Measurements from ENCODE around the gene GJA8.
"Not testable (repeated sequence)": the region's sequence is repeated elsewhere in the genome, so short reads cannot be mapped to it uniquely, and the experiment has no call there.

Gene GJA8

DNA sequence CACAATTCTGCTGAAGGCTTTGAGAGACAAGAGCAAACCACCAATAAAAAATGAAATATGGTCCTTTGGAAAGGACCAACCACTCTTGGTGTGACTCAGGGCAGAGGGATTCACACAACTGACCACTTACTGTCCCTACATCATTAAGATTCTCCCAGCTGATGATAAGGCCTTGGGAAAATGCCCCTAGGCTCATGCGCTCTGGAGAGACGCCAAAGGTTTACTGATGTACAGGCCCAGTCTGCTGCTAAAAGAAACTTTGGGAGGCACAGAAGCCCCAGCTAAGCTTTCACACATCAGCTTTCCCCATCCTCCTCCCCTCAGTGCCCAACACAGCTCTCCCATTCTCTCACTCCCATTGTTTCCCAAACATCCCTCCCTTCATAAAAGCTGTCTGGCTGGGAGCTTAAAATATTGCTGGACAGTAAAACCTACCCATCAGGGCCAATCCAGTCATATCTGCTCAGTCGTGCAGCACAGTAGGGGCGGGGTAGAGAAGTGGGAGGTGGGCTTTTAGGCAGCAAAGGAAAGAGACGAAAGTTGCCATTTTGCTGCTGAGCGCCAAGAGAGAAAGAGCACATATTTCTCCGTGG lies at the start of gene GJA8:
Gene GJA8 (plus strand): TSS at position 543 of the 593 bp plus-strand sequence. CDS start 5,161 bp downstream, outside the sequence.
- FAIRE-seq (no peak), DNase-seq (ENCODE audit: low spot score) (no peak)

DNA sequence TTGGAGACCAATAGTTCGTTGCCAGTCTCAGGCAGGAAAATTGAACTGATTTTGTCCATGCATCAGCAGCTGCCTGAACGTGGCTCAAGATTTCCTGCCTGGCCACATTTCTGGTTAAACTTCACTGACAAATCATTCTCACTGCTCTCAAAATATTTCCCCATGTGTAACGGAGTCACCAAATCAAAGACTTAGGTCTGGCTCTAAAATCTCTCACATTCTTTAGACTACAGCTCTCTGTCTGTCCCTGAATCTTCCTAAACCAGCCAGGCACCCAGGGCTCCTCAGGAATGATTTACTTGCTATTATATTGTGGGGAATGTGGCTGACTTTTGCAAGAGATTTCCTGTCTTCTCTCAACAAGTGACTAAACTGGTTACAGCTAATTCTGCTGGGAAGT lies 49.2 kb upstream of the GJA8 start:
- FAIRE-seq: no peak
- DNase-seq (ENCODE audit: low spot score): peak; percentile 10

DNA sequence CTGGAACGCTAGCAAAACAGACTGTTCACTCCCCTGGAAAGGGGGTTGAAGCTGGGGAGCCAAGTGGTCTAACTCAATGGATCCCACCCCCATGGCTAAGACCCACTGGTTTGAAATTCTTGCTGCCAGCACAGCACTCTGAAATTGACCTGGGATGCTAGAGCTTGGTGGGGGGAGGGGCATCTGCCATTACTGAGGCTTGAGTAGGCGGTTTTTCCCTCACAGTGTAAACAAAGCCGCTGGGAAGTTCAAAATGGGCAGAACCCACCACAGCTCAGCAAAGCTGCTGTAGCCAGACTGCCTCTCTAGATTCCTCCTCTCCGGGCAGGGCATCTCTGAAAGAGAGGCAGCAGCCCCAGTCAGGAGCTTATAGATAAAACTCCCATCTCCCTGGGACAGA lies 47.6 kb upstream of the GJA8 start:
- not testable (repeated sequence) for DNase-seq (ENCODE audit: low spot score); FAIRE-seq

DNA sequence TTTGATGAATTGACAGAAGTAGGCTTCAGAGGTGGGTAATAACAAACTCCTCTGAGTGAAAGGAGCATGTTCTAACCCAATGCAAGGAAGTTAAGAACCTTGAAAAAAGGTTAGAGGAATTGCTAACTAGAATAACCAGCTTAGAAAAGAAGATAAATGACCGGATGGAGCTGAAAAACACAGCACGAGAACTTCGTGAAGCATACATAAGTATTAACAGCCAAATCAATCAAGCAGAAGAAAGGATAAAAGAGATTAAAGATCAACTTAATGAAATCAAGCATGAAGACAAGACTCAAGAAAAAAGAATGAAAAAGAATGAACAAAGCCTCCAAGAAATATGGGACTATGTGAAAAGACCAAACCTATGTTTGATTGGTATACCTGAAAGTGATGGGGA lies 46.6 kb upstream of the GJA8 start:
- not testable (repeated sequence) for FAIRE-seq; DNase-seq (ENCODE audit: low spot score)

DNA sequence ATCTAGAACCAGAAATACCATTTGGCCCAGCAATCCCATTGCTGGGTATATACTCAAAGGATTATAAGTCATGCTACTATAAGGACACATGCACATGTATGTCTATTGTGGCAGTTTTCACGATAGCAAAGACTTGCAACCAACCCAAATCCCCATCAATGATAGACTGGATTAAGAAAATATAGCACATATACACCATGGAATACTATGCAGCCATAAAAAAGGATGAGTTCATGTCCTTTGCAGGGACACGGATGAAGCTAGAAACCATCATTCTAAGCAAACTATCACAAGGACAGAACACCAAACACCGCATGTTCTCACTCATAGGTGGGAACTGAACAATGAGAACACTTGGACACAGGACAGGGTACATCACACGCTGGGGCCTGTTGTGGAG lies 35.4 kb upstream of the GJA8 start:
- not testable (repeated sequence) for DNase-seq (ENCODE audit: low spot score); FAIRE-seq

DNA sequence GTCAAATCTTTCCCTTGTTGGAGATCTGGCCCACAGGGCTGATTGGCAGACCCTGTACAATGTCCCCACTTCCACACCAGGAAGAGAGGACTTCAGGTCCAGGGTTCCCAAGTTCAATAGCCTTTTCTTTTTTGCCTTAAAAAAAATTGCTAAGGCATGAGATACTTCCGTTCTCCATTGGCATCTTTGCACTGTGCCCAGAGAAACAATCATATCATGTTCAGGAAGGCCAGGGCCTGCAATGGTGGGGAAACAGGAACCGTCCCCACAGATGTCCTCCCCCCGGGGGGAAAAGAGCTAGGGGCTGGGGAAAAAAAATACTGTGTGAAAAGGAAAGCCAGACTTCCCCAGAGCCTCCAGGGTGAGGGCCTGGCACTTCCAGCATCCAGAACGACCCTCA lies 24.6 kb upstream of the GJA8 start:
- DNase-seq (ENCODE audit: low spot score) (no peak), FAIRE-seq (no peak)

DNA sequence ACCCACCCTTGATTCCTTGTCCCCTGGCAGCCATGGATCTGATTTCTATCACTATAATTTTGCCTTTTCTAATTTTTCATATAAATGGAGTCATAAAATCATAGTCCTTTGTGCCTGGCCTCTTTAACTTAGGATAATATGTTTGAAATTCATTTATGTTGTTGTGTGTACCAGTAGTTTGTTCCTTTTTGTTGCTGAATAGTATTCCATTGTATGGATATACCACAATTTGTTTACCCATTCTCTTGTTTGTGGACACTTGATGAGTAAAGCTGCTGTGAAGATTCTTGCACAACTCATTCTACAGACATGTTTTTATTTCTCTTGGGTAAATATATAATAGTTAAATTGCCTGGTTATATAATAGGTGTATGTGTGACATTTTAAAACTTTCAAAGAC lies 22.7 kb upstream of the GJA8 start:
- DNase-seq (ENCODE audit: low spot score) (no peak), FAIRE-seq (no peak)

DNA sequence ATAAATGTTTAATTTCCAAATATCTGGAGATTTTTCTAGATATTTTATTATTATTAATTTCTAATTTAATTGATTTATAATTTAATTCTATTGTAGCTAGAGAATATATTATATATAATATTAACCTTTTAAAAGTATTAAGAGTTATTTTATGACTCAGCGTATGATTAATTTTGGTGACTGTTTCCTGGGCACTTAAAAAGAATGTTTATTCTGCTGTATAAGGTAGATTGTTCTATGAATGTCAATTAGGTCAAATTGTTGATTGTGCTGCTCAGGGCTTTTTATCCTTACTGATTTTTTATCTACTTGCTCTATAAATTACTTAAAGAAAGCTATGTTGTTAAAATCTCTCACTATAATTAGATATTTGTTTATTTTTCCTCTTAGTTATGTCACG lies 20.1 kb upstream of the GJA8 start:
- DNase-seq (ENCODE audit: low spot score) (no peak), FAIRE-seq (peak; percentile 65)

DNA sequence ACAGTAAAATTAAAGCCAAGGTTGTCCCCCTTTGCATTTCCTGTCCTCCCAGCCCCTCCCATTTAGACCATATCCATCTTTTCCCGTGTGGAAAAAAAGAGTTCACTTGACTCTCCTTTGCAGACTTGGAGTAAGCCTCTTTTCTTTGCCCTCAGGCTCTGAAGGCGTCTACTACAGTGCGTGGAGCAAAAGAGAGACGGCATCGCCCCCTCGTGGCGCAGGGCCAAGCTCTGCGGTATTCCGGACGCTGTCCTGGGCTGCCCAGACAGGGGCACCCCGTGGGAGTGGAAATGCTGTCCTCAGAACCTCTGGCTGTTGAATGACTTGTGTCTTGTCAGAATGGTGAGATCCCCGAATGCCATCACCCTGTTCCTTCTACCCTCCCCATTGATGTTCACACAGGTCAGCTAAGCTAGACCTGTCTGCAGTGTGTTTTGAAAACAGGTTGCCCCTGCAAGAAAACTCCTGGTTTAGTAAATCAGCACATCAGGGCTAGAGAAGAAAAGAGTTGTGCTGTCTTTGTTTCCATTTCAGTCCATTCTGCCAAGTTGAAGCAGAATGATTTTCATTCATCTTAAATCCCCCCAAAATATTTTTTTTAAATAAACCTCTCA lies 12.3 kb upstream of the GJA8 start:
- FAIRE-seq: no peak
- peak; percentile 14 for DNase-seq (ENCODE audit: low spot score)

DNA sequence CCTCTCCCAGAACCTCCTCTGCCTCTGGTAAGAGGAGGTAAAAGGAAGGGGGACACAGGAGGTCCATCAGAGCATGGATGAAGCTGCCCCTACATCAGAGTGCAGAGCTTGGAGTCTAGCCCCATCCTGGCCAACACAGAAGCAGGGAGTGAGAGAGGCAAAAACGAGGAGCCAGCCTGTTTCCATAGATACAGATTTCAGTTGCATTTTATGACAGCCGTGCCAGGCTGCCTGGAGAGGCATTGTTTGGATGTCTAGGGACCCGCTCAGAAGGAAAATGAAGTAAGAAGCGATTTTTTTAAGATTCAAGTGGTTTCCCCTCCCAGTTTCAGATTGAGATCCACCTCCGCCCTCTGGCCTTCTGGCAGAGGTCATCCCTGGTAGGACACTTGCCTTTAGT lies 11.5 kb upstream of the GJA8 start:
- FAIRE-seq (no peak), DNase-seq (ENCODE audit: low spot score) (no peak)

DNA sequence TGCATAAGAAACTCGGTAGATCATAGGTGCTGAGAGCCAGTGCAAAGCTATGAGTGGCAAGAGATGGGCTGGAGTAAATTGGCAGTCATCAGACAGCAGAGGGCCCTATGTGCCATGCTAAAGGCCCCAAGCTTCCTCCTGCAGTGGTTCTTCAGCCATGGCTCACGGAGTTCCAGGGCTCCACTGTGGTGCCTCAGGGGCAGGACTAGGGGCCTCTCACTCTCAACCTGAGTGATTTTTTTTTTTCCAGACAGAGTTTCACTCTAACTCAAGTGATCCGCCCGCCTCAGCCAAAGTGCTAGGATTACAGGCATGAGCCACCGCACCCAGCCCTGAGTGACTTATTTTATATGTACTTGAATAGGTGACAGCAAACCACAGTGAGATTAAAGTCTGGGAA lies 10.4 kb upstream of the GJA8 start:
- DNase-seq (ENCODE audit: low spot score): no peak
- FAIRE-seq: no peak

DNA sequence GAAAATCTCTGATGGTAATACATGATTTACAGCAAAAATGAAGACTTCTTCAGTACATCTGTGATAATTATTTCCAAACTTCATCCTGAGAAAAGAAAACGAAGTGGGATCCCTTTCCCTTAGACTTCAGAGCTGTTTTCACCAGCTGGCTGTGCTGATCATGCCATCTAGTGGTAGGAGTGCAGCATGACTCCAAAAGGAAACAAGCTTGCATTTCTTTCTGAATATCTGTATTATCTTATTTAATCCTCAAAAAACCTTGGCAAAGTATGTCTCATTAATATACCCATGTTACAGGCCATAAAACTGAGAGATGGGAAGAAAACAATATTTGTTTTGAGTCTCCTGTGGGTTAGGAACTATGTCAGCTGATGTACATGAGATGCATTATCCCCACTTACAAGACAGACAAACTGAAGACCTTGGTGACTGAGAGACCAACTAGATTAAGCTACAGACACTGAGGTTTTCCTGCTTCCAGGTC lies 9.8 kb upstream of the GJA8 start:
- peak; percentile 15 for FAIRE-seq
- peak; percentile 16 for DNase-seq (ENCODE audit: low spot score)

DNA sequence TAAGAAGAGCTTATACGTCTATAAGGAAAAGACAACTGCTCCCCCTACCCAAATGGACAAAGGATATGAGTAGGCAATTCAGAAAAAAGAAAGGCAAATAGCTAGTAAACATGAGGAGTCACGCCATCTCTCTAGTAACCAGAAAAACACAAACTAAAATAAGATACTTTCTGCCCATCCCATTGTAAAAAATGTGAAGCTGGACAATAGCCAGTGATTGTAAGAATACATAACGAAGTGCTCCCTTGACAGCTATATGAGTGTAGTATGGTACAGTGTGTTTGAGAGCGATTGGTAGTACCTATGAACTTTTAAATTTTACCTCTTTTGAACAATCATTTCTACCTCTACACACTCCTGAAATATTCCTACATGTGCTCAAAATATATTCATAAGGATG lies 7.5 kb upstream of the GJA8 start:
- FAIRE-seq: no peak
- no peak for DNase-seq (ENCODE audit: low spot score)

DNA sequence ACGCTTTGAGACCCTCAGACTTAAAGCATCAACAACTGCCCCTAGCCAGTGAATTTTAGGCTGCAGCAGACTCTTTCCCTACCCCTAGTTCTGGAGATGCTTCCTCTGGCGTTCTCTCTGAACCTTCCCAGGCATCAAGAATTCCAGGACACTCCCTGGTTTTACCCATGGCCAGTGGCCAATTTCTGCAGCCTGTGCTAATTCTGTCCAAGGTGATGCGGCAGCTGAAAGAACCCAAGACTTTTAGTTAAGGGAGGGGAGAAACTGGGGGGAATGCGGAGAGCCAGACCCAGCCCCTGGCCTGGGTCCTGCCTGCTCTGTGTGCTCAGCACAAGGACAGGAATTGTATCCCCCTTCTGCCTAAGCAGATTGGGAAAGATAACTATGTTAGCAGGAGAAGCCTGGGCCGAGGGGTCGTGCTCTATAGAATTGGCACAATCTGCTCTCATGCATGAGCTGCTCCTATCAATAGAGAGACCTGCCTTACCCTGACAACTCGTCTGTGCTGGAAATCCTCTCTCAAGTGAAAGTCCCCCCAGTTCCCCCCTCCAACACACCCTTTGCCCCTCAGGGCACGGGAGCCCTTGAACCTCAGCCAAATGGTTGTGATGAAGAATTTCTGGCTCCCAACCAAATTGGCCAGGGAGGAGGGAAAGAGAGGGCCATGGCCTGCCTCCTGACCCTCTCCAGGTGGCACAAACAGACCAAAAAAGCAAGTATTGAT lies 5.4 kb upstream of the GJA8 start:
- FAIRE-seq (no peak), DNase-seq (ENCODE audit: low spot score) (no peak)

DNA sequence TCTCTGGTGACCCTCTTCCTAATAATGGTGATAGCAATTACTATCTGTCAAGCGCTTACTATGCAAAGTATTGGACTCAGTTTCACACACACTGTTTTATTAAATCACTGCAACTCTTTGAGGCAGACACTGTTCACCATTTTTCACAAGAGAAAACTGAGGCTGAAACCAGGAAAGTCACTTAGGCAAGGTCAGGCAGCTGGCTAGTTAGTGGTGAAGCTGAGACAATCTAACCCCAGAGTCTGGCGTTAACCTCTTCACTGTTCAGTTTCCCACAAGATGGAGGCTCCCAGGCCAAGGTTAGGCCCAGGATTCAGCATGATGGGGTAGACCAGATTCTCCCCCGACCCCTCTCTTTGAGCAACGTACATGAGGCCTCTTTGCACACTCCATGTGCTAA lies 4.8 kb upstream of the GJA8 start:
- FAIRE-seq: no peak
- no peak for DNase-seq (ENCODE audit: low spot score)

DNA sequence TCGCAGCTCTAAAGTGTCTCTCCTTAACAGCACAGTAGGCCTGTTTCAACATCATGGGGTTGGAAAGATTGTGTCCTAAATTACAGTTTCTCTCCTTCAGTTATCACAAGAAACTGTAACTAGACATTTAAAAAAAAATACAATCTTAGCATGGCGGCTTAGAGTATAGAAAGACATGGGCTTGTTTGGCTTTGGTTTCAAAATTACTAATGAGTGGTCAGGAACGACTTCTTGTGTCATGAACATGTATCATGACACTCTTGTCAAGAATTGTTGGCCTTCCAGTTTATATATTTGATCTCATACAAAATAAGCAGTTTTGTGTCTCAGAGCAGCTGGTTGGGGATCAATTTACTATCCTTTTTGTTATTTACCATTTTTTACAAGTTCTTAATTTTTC lies 2.1 kb downstream of the GJA8 start:
- FAIRE-seq (no peak), DNase-seq (ENCODE audit: low spot score) (no peak)

DNA sequence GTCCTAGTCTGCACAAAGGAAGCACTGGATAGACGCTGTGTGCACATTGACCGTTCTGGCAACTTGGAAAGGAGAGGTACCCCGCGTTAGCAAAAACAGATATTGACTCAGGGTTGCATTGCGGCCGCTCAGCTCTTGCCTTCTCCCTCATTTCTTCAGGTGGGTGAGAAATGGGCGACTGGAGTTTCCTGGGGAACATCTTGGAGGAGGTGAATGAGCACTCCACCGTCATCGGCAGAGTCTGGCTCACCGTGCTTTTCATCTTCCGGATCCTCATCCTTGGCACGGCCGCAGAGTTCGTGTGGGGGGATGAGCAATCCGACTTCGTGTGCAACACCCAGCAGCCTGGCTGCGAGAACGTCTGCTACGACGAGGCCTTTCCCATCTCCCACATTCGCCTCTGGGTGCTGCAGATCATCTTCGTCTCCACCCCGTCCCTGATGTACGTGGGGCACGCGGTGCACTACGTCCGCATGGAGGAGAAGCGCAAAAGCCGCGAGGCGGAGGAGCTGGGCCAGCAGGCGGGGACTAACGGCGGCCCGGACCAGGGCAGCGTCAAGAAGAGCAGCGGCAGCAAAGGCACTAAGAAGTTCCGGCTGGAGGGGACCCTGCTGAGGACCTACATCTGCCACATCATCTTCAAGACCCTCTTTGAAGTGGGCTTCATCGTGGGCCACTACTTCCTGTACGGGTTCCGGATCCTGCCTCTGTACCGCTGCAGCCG lies 5.4 kb downstream of the GJA8 start:
- FAIRE-seq: no peak

DNA sequence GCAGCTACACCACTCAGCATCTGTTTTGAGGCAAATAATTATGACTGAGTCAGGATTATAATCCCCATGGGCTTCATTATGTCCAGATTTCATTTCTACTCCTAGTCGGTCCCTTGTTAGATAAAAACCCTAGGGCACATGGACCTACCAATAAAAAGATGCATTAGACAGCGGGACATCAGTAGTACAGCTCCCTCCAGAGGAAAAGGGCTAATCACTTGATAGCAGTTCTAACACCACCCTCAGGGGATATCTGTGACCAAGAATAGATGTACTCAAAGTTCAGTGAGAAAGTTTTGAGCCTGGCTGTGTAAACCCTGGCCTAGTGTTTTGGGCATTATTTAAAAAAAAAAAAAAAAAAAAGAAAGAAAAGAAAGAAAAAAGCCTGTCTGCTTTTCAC lies 10.0 kb downstream of the GJA8 start:
- FAIRE-seq: no peak
- DNase-seq (ENCODE audit: low spot score): no peak

More for the DNA sequence above, 5.4 kb downstream of the GJA8 start:
- DNase-seq (ENCODE audit: low spot score): no peak

DNA sequence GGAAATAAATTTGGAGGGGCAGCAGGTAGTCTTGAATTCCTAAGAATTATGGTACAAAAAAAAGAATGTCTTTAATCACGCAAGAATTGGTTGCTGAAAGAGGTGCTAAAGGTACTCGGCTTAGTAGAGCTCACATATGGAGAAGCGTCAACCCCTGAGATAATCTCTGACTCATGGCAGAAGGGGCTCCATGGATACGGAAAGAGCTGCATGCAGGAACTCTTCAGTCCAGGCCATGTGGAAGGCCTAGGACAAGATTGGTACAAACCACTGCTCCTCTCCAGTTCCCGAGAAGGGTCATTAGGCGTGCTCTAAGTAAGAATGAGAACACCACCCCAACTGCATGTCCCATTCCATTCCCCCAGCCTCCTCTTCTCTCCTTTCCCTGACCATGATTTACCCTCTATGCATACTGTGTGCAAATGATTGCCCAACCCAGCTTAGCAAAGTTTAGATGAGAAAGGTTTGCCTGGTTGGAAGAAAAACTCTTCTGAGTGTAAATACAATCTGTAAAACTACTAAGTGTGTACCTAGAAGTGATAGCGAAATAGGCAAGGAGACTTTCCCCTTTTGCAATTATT lies 10.9 kb downstream of the GJA8 start:
- DNase-seq (ENCODE audit: low spot score): no peak
- no peak for FAIRE-seq

DNA sequence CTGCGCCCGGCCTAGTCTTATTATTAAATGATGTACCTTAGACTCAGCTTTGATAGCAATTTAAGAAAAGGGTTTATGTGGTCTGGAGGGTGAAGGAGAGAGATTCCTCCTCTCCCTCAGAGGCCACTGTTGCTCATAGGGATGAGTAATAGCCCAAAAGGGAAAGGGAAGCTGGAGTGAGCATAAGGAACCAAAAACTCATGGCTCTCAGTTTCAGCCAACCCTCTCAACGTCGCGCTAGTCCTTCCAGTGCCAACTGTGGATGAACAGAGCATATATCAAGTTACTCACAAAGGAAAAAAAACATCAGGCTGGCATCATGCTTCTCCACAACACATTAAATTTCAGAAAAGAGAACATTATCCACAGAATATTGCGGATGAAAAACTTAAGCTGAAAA lies 17.3 kb downstream of the GJA8 start:
- FAIRE-seq (no peak), DNase-seq (ENCODE audit: low spot score) (no peak)

DNA sequence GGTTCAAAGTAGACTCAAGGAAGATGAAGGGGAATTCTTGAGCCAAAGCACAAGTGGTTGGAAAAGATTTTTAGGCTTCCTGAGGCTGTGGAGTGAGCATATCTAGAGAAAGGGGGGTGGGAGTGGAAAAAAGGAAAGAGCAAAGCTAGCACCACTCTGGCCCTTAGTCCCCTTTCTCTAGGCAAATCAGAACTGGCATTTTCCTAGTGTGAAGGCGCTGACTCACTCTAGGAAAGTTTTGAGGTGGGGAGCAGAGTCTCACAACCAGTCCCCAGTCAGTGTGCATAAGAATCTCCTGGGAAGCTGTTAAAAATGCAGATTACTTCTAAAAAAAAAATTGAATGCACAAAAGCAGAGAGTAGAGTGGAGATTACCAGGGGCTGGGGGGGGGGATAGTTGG lies 22.2 kb downstream of the GJA8 start:
- FAIRE-seq: no peak
- no peak for DNase-seq (ENCODE audit: low spot score)

DNA sequence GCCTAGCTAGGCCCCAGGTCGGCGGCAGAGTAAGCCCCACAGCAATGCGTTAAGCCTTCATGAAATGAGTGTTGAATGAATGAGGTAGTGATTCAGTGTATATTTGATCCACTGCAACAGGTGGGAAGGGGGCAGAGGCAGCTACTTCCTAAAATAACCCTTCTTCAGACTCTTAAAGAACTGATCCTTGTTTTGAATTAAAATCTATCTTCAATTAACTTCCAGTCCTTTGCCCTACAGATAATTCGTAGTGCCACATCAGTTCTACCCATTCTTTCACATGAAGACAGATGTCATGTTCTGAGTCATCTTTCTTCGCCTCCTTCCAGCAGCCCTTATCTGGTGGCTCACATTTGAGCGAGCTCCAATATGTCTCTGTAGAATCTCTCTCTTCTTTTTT lies 24.6 kb downstream of the GJA8 start:
- not testable (repeated sequence) for FAIRE-seq; DNase-seq (ENCODE audit: low spot score)
